Nephron progenitor cell (in vitro differentiated cells): ENCODE results near the gene CLMP.

ENCODE experiments used
- DNase-seq: peaks from one replicate; pipeline ENCODE4 v3.0.0; 2021
- H3K27ac Mint-ChIP-seq: 2 replicates; pipeline ENCODE4 v1.8.0; 2021; ENCODE audit warnings: mild to moderate bottlenecking, moderate library complexity, mixed read lengths
- H3K27me3 Mint-ChIP-seq: 2 replicates; pipeline ENCODE4 v1.8.0; 2021; ENCODE audit warnings: mild to moderate bottlenecking, low read depth, mixed read lengths; ENCODE audit not compliant: poor library complexity
- H3K36me3 Mint-ChIP-seq: 2 replicates; pipeline ENCODE4 v1.8.0; 2021; ENCODE audit warnings: low read depth, mixed read lengths
- H3K4me1 Mint-ChIP-seq: 2 replicates; pipeline ENCODE4 v1.8.0; 2021; ENCODE audit warnings: mixed read lengths
- H3K4me3 Mint-ChIP-seq: 2 replicates; pipeline ENCODE4 v1.8.0; 2021; ENCODE audit warnings: mild to moderate bottlenecking, moderate library complexity, mixed read lengths
- H3K9me3 Mint-ChIP-seq: 2 replicates; pipeline ENCODE4 v1.8.0; 2021; ENCODE audit warnings: mild to moderate bottlenecking, moderate library complexity, mixed read lengths
- TF ChIP-seq, protein P1 (sequence below): fragments of 200-600 bp; sonication (generic); IDR thresholded peaks from 2 replicates; pipeline ENCODE4 v1.5.0; 2021; ENCODE audit warnings: antibody characterized with exemption

Gene CLMP

DNA sequence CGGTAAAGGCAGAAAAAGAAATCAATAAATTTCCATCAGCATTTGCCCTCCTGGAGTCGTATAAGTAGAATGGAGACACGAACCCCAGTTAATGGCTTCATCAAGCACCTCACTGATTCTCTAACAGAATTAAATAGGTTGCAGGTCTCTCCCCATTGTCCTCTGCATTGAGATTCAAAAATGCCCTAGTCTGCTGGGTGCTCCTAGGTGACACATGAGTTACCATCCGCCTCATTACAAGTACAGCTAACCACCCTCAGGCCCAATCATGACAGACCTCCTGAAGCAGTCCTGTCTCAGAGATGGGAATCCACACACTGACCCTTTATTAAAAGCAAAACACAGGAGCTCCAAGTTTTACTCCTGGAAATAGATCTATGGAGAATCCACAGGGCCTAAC, 164.5 kb downstream of the CLMP start:
- TF ChIP-seq, protein P1, sequence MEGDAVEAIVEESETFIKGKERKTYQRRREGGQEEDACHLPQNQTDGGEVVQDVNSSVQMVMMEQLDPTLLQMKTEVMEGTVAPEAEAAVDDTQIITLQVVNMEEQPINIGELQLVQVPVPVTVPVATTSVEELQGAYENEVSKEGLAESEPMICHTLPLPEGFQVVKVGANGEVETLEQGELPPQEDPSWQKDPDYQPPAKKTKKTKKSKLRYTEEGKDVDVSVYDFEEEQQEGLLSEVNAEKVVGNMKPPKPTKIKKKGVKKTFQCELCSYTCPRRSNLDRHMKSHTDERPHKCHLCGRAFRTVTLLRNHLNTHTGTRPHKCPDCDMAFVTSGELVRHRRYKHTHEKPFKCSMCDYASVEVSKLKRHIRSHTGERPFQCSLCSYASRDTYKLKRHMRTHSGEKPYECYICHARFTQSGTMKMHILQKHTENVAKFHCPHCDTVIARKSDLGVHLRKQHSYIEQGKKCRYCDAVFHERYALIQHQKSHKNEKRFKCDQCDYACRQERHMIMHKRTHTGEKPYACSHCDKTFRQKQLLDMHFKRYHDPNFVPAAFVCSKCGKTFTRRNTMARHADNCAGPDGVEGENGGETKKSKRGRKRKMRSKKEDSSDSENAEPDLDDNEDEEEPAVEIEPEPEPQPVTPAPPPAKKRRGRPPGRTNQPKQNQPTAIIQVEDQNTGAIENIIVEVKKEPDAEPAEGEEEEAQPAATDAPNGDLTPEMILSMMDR: no peak
- Mint-ChIP-seq H3K4me3 (no peak overlapping the region), H3K36me3 (no peaks in the 10 kb centered on the region), H3K27ac (no peak overlapping the region), H3K9me3 (no peaks in the 10 kb centered on the region), H3K4me1 (no peaks in the 10 kb centered on the region), H3K27me3 (peaks cover 11% of the 10 kb centered on the region)
- no peak for DNase-seq

DNA sequence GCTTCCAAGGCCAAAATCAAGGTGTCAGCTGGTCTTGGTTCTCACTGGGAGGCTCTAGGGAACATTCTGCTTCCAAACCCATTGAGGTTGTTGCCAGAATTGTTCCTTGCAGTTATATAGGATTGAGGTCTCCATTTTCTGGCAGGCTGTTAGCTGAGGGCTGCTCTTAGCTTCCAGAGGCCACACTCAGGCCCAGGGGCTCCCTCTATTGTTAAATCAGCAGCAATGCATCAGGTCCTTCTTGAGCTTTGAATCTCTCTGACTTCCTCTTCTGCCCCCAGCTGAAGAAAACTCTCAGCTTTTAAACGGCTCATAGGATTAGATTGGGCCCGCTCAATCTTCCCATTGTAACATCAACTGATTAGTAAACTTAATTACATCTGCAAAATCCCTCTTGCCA, 174.1 kb downstream of the CLMP start:
- H3K27me3 Mint-ChIP-seq: peaks cover 50% of the 10 kb centered on the region
- H3K27ac Mint-ChIP-seq: no peak overlapping the region
- no peak overlapping the region for H3K4me3 Mint-ChIP-seq
- H3K9me3 Mint-ChIP-seq: no peaks in the 10 kb centered on the region
- TF ChIP-seq, protein P1: peak; percentile 56
- no peaks in the 10 kb centered on the region for H3K36me3 Mint-ChIP-seq
- H3K4me1 Mint-ChIP-seq: peaks cover 13% of the 10 kb centered on the region
- DNase-seq: peak; percentile 33
